ENCODE measurements around the gene EDEM3. TPM values are rescaled to one million over a fixed set of nuclear protein-coding genes. Genes with fewer than 3 reads are reported as not detected.

The EDEM3 gene
- polyA plus RNA-seq, 3 donors = 15.5 to 21.9 (median 18.0) TPM

- peak overlapping the region in 3 of 7 donors; percentile 2 to 55 (median 9) for H3K27ac Mint-ChIP-seq
- Histone ChIP-seq H3K9me3 (replicated peaks in 1 of 2; ENCODE audit: control insufficient read depth in 1 of 2, insufficient read depth in 1 of 2, low read length in 2 of 2) (no peaks in the 10 kb centered on the region), H3K9ac (ENCODE audit: insufficient read depth, low read length, poor library complexity, severe bottlenecking) (no peak overlapping the region), H3K36me3 (replicated peaks in 1 of 2; ENCODE audit: control insufficient read depth in 1 of 2, insufficient read depth in 2 of 2, low read length in 2 of 2) (peaks cover 87 to 97% of the 10 kb centered on the region in 2 donors), H3K4me1 (ENCODE audit: control insufficient read depth in 1 of 2, insufficient read depth in 2 of 2, low read length in 2 of 2) (no peaks in the 10 kb centered on the region), H3K4me2 (replicated peaks; ENCODE audit: extremely low read depth, low read length, poor library complexity, severe bottlenecking) (no peak overlapping the region), H2AFZ (ENCODE audit: insufficient read depth, low read depth, low read length, poor library complexity, severe bottlenecking) (no peak overlapping the region), H4K20me1 (ENCODE audit: insufficient read depth, low read length) (peaks cover 25% of the 10 kb centered on the region), H3K27me3 (ENCODE audit: control insufficient read depth in 2 of 2, insufficient read depth in 2 of 2, low read length in 2 of 2) (no peaks in the 10 kb centered on the region), H3K27ac (ENCODE audit: low read depth in 1 of 2, low read length in 2 of 2) (no peak overlapping the region), H3K79me2 (ENCODE audit: insufficient read depth, low read length) (no peaks in the 10 kb centered on the region), H3K4me3 (replicated peaks in 1 of 3; ENCODE audit: low read depth in 2 of 3, low read length in 3 of 3) (no peak overlapping the region)
- no peaks in the 10 kb centered on the region for H3K9me3 Mint-ChIP-seq
- H3K4me3 Mint-ChIP-seq = no peak overlapping the region
- no peak for DNase-seq
- TF ChIP-seq CTCF (IDR thresholded peaks at IDR 0.05) = no peak
- no CpG with 5 or more reads among the region's 1 CpG for WGBS (ENCODE audit: insufficient coverage)
- intact Hi-C loops (cut with micrococcal nuclease) = no loop called here
- peaks cover 7% of the 10 kb centered on the region for H3K4me1 Mint-ChIP-seq
- H3K36me3 Mint-ChIP-seq = peaks cover 67 to 79% of the 10 kb centered on the region in 2 donors
- no peaks in the 10 kb centered on the region for H3K27me3 Mint-ChIP-seq (ENCODE audit: low read depth in 3 of 3)
Observed at GRCh38 chr1:184698969-184699368, 55.7 kb downstream of the EDEM3 start.

- Mint-ChIP-seq H3K36me3 (peaks cover 71 to 79% of the 10 kb centered on the region in 2 donors), H3K4me1 (peaks cover 7% of the 10 kb centered on the region), H3K4me3 (no peak overlapping the region), H3K27me3 (ENCODE audit: low read depth in 3 of 3) (no peaks in the 10 kb centered on the region), H3K27ac (no peak overlapping the region), H3K9me3 (no peaks in the 10 kb centered on the region)
- Histone ChIP-seq H2AFZ (ENCODE audit: insufficient read depth, low read depth, low read length, poor library complexity, severe bottlenecking) (no peak overlapping the region), H3K4me2 (replicated peaks; ENCODE audit: extremely low read depth, low read length, poor library complexity, severe bottlenecking) (no peak overlapping the region), H3K79me2 (ENCODE audit: insufficient read depth, low read length) (no peaks in the 10 kb centered on the region), H3K27ac (ENCODE audit: low read depth in 1 of 2, low read length in 2 of 2) (no peak overlapping the region), H3K9me3 (replicated peaks in 1 of 2; ENCODE audit: control insufficient read depth in 1 of 2, insufficient read depth in 1 of 2, low read length in 2 of 2) (no peaks in the 10 kb centered on the region), H3K27me3 (ENCODE audit: control insufficient read depth in 2 of 2, insufficient read depth in 2 of 2, low read length in 2 of 2) (no peaks in the 10 kb centered on the region), H3K36me3 (replicated peaks in 1 of 2; ENCODE audit: control insufficient read depth in 1 of 2, insufficient read depth in 2 of 2, low read length in 2 of 2) (peaks cover 89 to 97% of the 10 kb centered on the region in 2 donors), H3K4me3 (replicated peaks in 1 of 3; ENCODE audit: low read depth in 2 of 3, low read length in 3 of 3) (no peak overlapping the region), H3K4me1 (ENCODE audit: control insufficient read depth in 1 of 2, insufficient read depth in 2 of 2, low read length in 2 of 2) (no peaks in the 10 kb centered on the region), H4K20me1 (ENCODE audit: insufficient read depth, low read length) (peaks cover 20% of the 10 kb centered on the region), H3K9ac (ENCODE audit: insufficient read depth, low read length, poor library complexity, severe bottlenecking) (no peak overlapping the region)
- WGBS (ENCODE audit: insufficient coverage) = no CpG with 5 or more reads among the region's 3 CpGs
- no peak for DNase-seq
- no peak for TF ChIP-seq CTCF (IDR thresholded peaks at IDR 0.05)
- intact Hi-C loops (cut with micrococcal nuclease) = no loop called here
Observed at GRCh38 chr1:184698016-184698415, 56.6 kb downstream of the EDEM3 start.
